RWPE2 (cell line): Measurements from ENCODE around the gene AGBL5.

Source experiments
- ATAC-seq: fragments of 200-7000 bp; cut with Tn5 transposase; 3 replicates; pipeline ENCODE4 v1.9.1; 2021; ENCODE audit warnings: low read depth
- DNase-seq: peaks from one replicate; pipeline ENCODE4 v3.0.0-alpha.2; 2020; ENCODE audit warnings: low spot score
- H3K27ac ChIP-seq: fragments of 450-650 bp; 2 replicates; pipeline ENCODE4 v1.5.1; 2017; ENCODE audit warnings: mild to moderate bottlenecking; ENCODE audit not compliant: poor library complexity, severe bottlenecking
- H3K27me3 ChIP-seq: fragments of 250-450 bp; sonication (Bioruptor Pico); 2 replicates; pipeline ENCODE4 v1.5.1; 2021; ENCODE audit warnings: mild to moderate bottlenecking, moderate library complexity; ENCODE audit not compliant: insufficient read depth, poor library complexity, severe bottlenecking
- H3K36me3 ChIP-seq: fragments of 250-450 bp; sonication (Bioruptor Pico); 2 replicates; pipeline ENCODE4 v1.5.1; 2020; ENCODE audit warnings: low read depth, mild to moderate bottlenecking, moderate library complexity
- H3K4me1 ChIP-seq: fragments of 250-450 bp; sonication (Bioruptor Pico); 2 replicates; pipeline ENCODE4 v1.5.1; 2021; ENCODE audit warnings: mild to moderate bottlenecking, moderate library complexity; ENCODE audit not compliant: insufficient read depth, poor library complexity, severe bottlenecking
- H3K4me3 ChIP-seq: fragments of 250-450 bp; sonication (Bioruptor Pico); 2 replicates; pipeline ENCODE4 v1.5.1; 2021; ENCODE audit warnings: mild to moderate bottlenecking, moderate library complexity; ENCODE audit not compliant: severe bottlenecking
- H3K9me3 ChIP-seq: fragments of 250-450 bp; sonication (Bioruptor Pico); 2 replicates; pipeline ENCODE4 v1.5.1; 2021; ENCODE audit warnings: mild to moderate bottlenecking, moderate library complexity; ENCODE audit not compliant: severe bottlenecking
- TF ChIP-seq, protein P1 (sequence below): fragments of 450-650 bp; IDR thresholded peaks from one replicate; pipeline ENCODE4 v1.5.1; 2017; ENCODE audit warnings: mild to moderate bottlenecking, moderate library complexity; ENCODE audit not compliant: poor library complexity, severe bottlenecking

The AGBL5 gene

DNA sequence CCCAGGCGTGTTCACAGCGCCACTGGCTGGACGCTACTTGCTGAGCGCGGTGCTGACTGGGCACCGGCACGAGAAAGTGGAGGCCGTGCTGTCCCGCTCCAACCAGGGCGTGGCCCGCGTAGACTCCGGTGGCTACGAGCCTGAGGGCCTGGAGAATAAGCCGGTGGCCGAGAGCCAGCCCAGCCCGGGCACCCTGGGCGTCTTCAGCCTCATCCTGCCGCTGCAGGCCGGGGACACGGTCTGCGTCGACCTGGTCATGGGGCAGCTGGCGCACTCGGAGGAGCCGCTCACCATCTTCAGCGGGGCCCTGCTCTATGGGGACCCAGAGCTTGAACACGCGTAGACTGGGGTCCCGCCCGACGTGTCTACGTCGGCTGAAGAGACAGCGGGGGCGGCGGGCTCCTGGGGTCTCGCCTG, 34.2 kb downstream of the AGBL5 start:
- ATAC-seq = peak; percentile 24

DNA sequence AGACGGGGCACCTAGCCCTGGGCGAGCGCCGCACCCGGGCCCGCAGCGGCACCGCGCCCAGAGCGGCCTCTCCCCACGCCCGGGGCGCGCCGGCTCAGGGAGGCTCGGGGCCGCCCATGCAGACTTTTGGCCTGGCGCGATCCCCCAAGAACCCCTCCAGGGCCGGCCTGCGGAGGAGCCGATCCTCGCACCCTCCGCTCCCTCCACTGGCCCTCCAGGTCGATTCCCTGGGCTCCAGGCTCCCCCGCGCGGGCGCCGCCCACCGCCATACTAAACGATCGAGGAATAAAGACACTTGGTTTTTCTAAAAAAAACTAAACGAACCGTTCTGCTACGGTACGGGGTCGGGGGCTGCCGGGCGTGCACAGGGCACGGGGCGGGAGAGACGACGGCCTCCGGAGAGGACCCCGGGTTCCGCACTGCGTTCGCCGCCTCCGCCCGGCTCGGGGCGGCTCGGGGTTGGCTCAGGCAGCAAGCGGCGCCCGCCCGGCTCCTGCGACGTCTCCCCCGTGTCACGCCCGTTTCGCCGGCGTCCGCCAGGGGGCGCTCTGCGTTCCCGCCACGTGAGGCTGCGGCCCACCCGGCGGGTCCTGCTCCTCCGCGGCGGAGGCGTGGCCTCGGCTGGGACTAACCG, 34.7 kb downstream of the AGBL5 start:
- H3K27me3 ChIP-seq = no peaks in the 10 kb centered on the region
- DNase-seq (peak; percentile 90), ATAC-seq (peak; percentile 82)
- TF ChIP-seq, protein P1, sequence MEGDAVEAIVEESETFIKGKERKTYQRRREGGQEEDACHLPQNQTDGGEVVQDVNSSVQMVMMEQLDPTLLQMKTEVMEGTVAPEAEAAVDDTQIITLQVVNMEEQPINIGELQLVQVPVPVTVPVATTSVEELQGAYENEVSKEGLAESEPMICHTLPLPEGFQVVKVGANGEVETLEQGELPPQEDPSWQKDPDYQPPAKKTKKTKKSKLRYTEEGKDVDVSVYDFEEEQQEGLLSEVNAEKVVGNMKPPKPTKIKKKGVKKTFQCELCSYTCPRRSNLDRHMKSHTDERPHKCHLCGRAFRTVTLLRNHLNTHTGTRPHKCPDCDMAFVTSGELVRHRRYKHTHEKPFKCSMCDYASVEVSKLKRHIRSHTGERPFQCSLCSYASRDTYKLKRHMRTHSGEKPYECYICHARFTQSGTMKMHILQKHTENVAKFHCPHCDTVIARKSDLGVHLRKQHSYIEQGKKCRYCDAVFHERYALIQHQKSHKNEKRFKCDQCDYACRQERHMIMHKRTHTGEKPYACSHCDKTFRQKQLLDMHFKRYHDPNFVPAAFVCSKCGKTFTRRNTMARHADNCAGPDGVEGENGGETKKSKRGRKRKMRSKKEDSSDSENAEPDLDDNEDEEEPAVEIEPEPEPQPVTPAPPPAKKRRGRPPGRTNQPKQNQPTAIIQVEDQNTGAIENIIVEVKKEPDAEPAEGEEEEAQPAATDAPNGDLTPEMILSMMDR = peak; percentile 96
- H3K4me3 ChIP-seq = peak overlapping the region; percentile 53
- H3K9me3 ChIP-seq = no peaks in the 10 kb centered on the region
- H3K36me3 ChIP-seq = no peaks in the 10 kb centered on the region
- peak overlapping the region; percentile 47 for H3K27ac ChIP-seq
- H3K4me1 ChIP-seq = peaks cover 4% of the 10 kb centered on the region

More for the DNA sequence above, 34.2 kb downstream of the AGBL5 start:
- no peaks in the 10 kb centered on the region for H3K27me3 ChIP-seq
- DNase-seq = no peak
- H3K9me3 ChIP-seq = no peaks in the 10 kb centered on the region
- TF ChIP-seq, protein P1 = no peak
- peak overlapping the region; percentile 47 for H3K27ac ChIP-seq
- peak overlapping the region; percentile 53 for H3K4me3 ChIP-seq
- peaks cover 4% of the 10 kb centered on the region for H3K4me1 ChIP-seq
- H3K36me3 ChIP-seq = no peaks in the 10 kb centered on the region

DNA sequence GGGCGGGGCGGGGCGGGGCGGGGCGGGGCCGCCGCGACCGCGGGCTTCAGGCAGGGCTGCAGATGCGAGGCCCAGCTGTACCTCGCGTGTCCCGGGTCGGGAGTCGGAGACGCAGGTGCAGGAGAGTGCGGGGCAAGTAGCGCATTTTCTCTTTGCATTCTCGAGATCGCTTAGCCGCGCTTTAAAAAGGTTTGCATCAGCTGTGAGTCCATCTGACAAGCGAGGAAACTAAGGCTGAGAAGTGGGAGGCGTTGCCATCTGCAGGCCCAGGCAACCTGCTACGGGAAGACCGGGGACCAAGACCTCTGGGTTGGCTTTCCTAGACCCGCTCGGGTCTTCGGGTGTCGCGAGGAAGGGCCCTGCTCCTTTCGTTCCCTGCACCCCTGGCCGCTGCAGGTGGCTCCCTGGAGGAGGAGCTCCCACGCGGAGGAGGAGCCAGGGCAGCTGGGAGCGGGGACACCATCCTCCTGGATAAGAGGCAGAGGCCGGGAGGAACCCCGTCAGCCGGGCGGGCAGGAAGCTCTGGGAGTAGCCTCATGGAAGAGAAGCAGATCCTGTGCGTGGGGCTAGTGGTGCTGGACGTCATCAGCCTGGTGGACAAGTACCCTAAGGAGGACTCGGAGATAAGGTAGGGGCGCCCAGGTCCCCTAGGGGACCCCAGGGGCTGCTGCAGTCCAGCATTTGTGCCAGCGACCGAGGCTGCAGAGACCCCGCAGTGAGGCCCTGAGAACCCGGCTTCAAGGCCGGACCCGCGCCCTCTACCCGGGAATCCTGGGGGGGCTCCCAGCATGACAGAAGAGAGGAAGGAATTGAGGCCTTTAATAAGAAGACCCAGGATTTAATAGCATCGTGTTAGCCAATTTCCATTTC, 35.5 kb downstream of the AGBL5 start, which contains the start of gene KHK:
Gene KHK (plus strand): TSS at position 49 of the 870 bp plus-strand sequence. CDS start 488 bp downstream, at position 537.
- ATAC-seq (peak; percentile 40), DNase-seq (no peak)
- peak within 1 kb of the TSS; percentile 47 for H3K27ac ChIP-seq
- TF ChIP-seq, protein P1 = peak; percentile 70
- H3K36me3 ChIP-seq = no peaks in the 10 kb centered on the region
- peak within 1 kb of the TSS; percentile 53 for H3K4me3 ChIP-seq
- H3K27me3 ChIP-seq = no peaks in the 10 kb centered on the region
- no peaks in the 10 kb centered on the region for H3K4me1 ChIP-seq
- H3K9me3 ChIP-seq = no peaks in the 10 kb centered on the region

GRCh38 chr2:27087823-27088410, 36.4 kb downstream of the AGBL5 start:
- Histone ChIP-seq H3K27me3 (no peaks in the 10 kb centered on the region), H3K4me1 (no peaks in the 10 kb centered on the region), H3K9me3 (no peaks in the 10 kb centered on the region), H3K36me3 (no peaks in the 10 kb centered on the region), H3K27ac (no peak overlapping the region), H3K4me3 (no peak overlapping the region)
- TF ChIP-seq, protein P1 = no peak
- no peak for ATAC-seq
- DNase-seq = no peak
